ENCODE data around the gene MIER3.

The MIER3 gene
- long read RNA-seq, partial matches to known transcripts = 1 of 1 reads
- long read RNA-seq, other reads (novel, unspliced or antisense) = 0 of 1 reads

- TF ChIP-seq, protein P1, sequence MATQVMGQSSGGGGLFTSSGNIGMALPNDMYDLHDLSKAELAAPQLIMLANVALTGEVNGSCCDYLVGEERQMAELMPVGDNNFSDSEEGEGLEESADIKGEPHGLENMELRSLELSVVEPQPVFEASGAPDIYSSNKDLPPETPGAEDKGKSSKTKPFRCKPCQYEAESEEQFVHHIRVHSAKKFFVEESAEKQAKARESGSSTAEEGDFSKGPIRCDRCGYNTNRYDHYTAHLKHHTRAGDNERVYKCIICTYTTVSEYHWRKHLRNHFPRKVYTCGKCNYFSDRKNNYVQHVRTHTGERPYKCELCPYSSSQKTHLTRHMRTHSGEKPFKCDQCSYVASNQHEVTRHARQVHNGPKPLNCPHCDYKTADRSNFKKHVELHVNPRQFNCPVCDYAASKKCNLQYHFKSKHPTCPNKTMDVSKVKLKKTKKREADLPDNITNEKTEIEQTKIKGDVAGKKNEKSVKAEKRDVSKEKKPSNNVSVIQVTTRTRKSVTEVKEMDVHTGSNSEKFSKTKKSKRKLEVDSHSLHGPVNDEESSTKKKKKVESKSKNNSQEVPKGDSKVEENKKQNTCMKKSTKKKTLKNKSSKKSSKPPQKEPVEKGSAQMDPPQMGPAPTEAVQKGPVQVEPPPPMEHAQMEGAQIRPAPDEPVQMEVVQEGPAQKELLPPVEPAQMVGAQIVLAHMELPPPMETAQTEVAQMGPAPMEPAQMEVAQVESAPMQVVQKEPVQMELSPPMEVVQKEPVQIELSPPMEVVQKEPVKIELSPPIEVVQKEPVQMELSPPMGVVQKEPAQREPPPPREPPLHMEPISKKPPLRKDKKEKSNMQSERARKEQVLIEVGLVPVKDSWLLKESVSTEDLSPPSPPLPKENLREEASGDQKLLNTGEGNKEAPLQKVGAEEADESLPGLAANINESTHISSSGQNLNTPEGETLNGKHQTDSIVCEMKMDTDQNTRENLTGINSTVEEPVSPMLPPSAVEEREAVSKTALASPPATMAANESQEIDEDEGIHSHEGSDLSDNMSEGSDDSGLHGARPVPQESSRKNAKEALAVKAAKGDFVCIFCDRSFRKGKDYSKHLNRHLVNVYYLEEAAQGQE (IDR thresholded peaks at IDR 0.05; ENCODE audit: insufficient replicate concordance, low read depth) = no peak
- TF ChIP-seq POLR2AphosphoS5 (IDR thresholded peaks at IDR 0.05; ENCODE audit: low read depth) = no peak
- no peak for TF ChIP-seq GABPA (IDR thresholded peaks at IDR 0.05; ENCODE audit: low read depth)
- no peak for TF ChIP-seq SPI1 (IDR thresholded peaks at IDR 0.05; ENCODE audit: borderline replicate concordance, low read depth)
- TF ChIP-seq CTCF (IDR thresholded peaks at IDR 0.05; ENCODE audit: insufficient read depth, low read length) = no peak
- DNase-seq (ENCODE audit: low read depth in 1 of 2, low spot score in 1 of 2) = peak in 1 of 2 experiments; percentile 45
- peak within 1 kb of the TSS; percentile 73 for H3K4me3 ChIP-seq (replicated peaks; ENCODE audit: insufficient read depth, low read length)
- no peaks in the 10 kb centered on the region for H3K27me3 ChIP-seq (ENCODE audit: insufficient read depth, poor library complexity, severe bottlenecking)
- no peak within 1 kb of the TSS; the same call in 1 of the 2 replicates for H3K27ac ChIP-seq (replicated peaks)
Observed at GRCh38 chr5:56951946-56952691, at the start of gene MIER3. Gene MIER3 (minus strand): TSS chr5:56952123. CDS start chr5:56952102, 21 bp downstream.

GRCh38 chr5:56995596-56995995 is 43.7 kb upstream of the MIER3 start:
- no peaks in the 10 kb centered on the region for H3K27me3 ChIP-seq (ENCODE audit: insufficient read depth, poor library complexity, severe bottlenecking)
- TF ChIP-seq, protein P1 (IDR thresholded peaks at IDR 0.05; ENCODE audit: insufficient replicate concordance, low read depth) = no peak
- no peak for TF ChIP-seq SPI1 (IDR thresholded peaks at IDR 0.05; ENCODE audit: borderline replicate concordance, low read depth)
- H3K4me3 ChIP-seq (replicated peaks; ENCODE audit: insufficient read depth, low read length) = no peak overlapping the region
- DNase-seq (ENCODE audit: low read depth in 1 of 2, low spot score in 1 of 2) = no peak
- H3K27ac ChIP-seq (replicated peaks) = no peak overlapping the region

- no peaks in the 10 kb centered on the region for H3K27me3 ChIP-seq (ENCODE audit: insufficient read depth, poor library complexity, severe bottlenecking)
- no peak overlapping the region for H3K4me3 ChIP-seq (replicated peaks; ENCODE audit: insufficient read depth, low read length)
- TF ChIP-seq CTCF (IDR thresholded peaks at IDR 0.05; ENCODE audit: insufficient read depth, low read length) = no peak
- TF ChIP-seq, protein P1 (IDR thresholded peaks at IDR 0.05; ENCODE audit: insufficient replicate concordance, low read depth) = no peak
- no peak for TF ChIP-seq POLR2AphosphoS5 (IDR thresholded peaks at IDR 0.05; ENCODE audit: low read depth)
- no peak for TF ChIP-seq SPI1 (IDR thresholded peaks at IDR 0.05; ENCODE audit: borderline replicate concordance, low read depth)
- TF ChIP-seq GABPA (IDR thresholded peaks at IDR 0.05; ENCODE audit: low read depth) = no peak
- H3K27ac ChIP-seq (replicated peaks) = no peak overlapping the region
- DNase-seq (ENCODE audit: low read depth in 1 of 2, low spot score in 1 of 2) = no peak
Observed at GRCh38 chr5:56993241-56993640, 41.3 kb upstream of the MIER3 start.

Data from HL-60 (cell line).